ENCODE results near the gene FBXL15. TPM values are rescaled to one million over a fixed set of nuclear protein-coding genes. Genes with fewer than 3 reads are reported as not detected.

FBXL15 gene
- total and polyA plus RNA-seq, 9 of the 15 experiments (the other 6 are each of a cell fraction or from before 2014, with no cell fraction given): 0.08 to 25.9 (median 3.5) TPM

GRCh38 chr10:102432162-102432950 lies 11.7 kb downstream of the FBXL15 start, which contains the start of gene CUEDC2:
TSS of gene CUEDC2 (minus strand) at chr10:102432574. CDS start at chr10:102425188, 7,386 bp downstream.
- peak; percentile 85 for ATAC-seq
- peak; percentile 91 for FAIRE-seq
- in situ Hi-C loops (cut with MboI): loop anchor here (25.0 kb wide), 1 partner anchor 595 kb away; the partner anchor contains the start of gene KCNIP2
- peak within 1 kb of the TSS; percentile 67 for H2AFZ ChIP-seq (ENCODE audit: low read depth, low read length)
- no peaks in the 10 kb centered on the region for H3K27me3 ChIP-seq (ENCODE audit: control insufficient read depth in 2 of 2, insufficient read depth in 2 of 2, low read length in 2 of 2)
- WGBS (ENCODE audit: insufficient coverage, low coverage, missing lambda C conversion rate): under 1% methylated on average over 23 of the region's 52 CpGs
- CTCF ChIA-PET (ENCODE audit: low intra/inter-chr PET ratio): no interaction called here
- H4K20me1 ChIP-seq (replicated peaks; ENCODE audit: control insufficient read depth, insufficient read depth, low read length): peaks cover 4% of the 10 kb centered on the region; the same call in 1 of the 2 replicates
- BruUV-seq (replicated peaks): no TSS peak
- H3K36me3 ChIP-seq (ENCODE audit: control insufficient read depth, insufficient read depth, low read length): peaks cover 6% of the 10 kb centered on the region; the same call in 2 of the 3 replicates
- H3K9me1 ChIP-seq (ENCODE audit: control insufficient read depth, insufficient read depth, low read length): no peaks in the 10 kb centered on the region
- H3K27ac ChIP-seq (ENCODE audit: extremely low read depth, low read depth, low read length): peak within 1 kb of the TSS; percentile 88
- no peaks in the 10 kb centered on the region for H3K9me3 ChIP-seq (replicated peaks; ENCODE audit: control insufficient read depth, insufficient read depth, low read depth, low read length)
- peaks cover 37% of the 10 kb centered on the region for H3K79me2 ChIP-seq (ENCODE audit: control insufficient read depth, insufficient read depth, low read length)
- POLR2A ChIA-PET: interaction anchor here (0.6 to 1.6 kb wide), 8 partner anchors 9 to 683 kb away, joined by 3 to 11 read pairs (median 6); partner anchors contain the start of genes C10orf95 and FBXL15
- H3K4me2 ChIP-seq (ENCODE audit: insufficient read depth, low read length): peak within 1 kb of the TSS; percentile 96
- H3K4me1 ChIP-seq (replicated peaks in 1 of 2; ENCODE audit: control insufficient read depth in 2 of 2, insufficient read depth in 2 of 2, low read length in 2 of 2): peaks cover 23 to 31% of the 10 kb centered on the region in 2 experiments
- H3K9ac ChIP-seq (ENCODE audit: insufficient read depth in 1 of 2, low read depth in 2 of 2, low read length in 2 of 2): peak within 1 kb of the TSS; percentile 85 to 98
- intact Hi-C loops (cut with micrococcal nuclease): no loop called here
- DNase-seq (ENCODE audit: extremely low read depth in 1 of 4, low spot score in 3 of 4): peak; percentile 78 to 97 (median 84)
- H3K4me3 ChIP-seq: peak within 1 kb of the TSS; percentile 55
- peak; percentile 97 to 100 (median 100) for TF ChIP-seq YY1 (IDR thresholded peaks at IDR 0.05; ENCODE audit: borderline replicate concordance in 1 of 3, control insufficient read depth in 1 of 3, extremely low read depth in 1 of 3, insufficient read depth in 3 of 3, insufficient read length in 1 of 3, insufficient replicate concordance in 2 of 3, low read depth in 1 of 3, low read length in 2 of 3)
- TF ChIP-seq SAFB2 (IDR thresholded peaks at IDR 0.05; ENCODE audit: borderline replicate concordance, low read depth, low read length, severe bottlenecking): no peak
- no peak for TF ChIP-seq RBM22 (IDR thresholded peaks at IDR 0.05; ENCODE audit: low read depth, low read length, poor library complexity, severe bottlenecking)
- no peak for TF ChIP-seq ZNF696 (CRISPR knock-in tag; conservative IDR thresholded peaks at IDR 0.05)
- no peak for TF ChIP-seq FOXK1 (CRISPR knock-in tag; IDR thresholded peaks at IDR 0.05; ENCODE audit: borderline replicate concordance)
- peak; percentile 60; the same call in 1 of the 2 replicates for TF ChIP-seq POLR2H (tag; IDR thresholded peaks at IDR 0.05; ENCODE audit: low read depth)
- no peak for TF ChIP-seq ZSCAN32 (CRISPR knock-in tag; IDR thresholded peaks at IDR 0.05)
- TF ChIP-seq MTA1 (IDR thresholded peaks at IDR 0.05; ENCODE audit: borderline replicate concordance): no peak; the same call in 1 of the 2 replicates
- no peak for TF ChIP-seq HMBOX1 (IDR thresholded peaks at IDR 0.05)
- TF ChIP-seq JUN (IDR thresholded peaks at IDR 0.05; ENCODE audit: borderline replicate concordance, low read depth, low read length): peak; percentile 55; the same call in 1 of the 2 replicates
- TF ChIP-seq JUN (CRISPR knock-in tag; IDR thresholded peaks at IDR 0.05; ENCODE audit: borderline replicate concordance): no peak
- 0 out of 2 replicates have a peak, but pooled peaks have one; percentile 55 for TF ChIP-seq ZNF197 (CRISPR knock-in tag; IDR thresholded peaks at IDR 0.05; ENCODE audit: low read depth)
- no peak for TF ChIP-seq ARID3B (CRISPR knock-in tag; IDR thresholded peaks at IDR 0.05; ENCODE audit: borderline replicate concordance)
- TF ChIP-seq ZNF311 (CRISPR knock-in tag; IDR thresholded peaks at IDR 0.05): no peak
- no peak for TF ChIP-seq IRF9 (tag; IDR thresholded peaks at IDR 0.05)
- no peak for TF ChIP-seq HNRNPUL1 (IDR thresholded peaks at IDR 0.05; ENCODE audit: low read length)
- no peak for TF ChIP-seq PHTF2 (CRISPR knock-in tag; IDR thresholded peaks at IDR 0.05)
- TF ChIP-seq DPF2 (IDR thresholded peaks at IDR 0.05): peak; percentile 57
